Endodermal cell (in vitro differentiated cells): ENCODE measurements around the gene HSPG2. TPM values are rescaled to one million over a fixed set of nuclear protein-coding genes. Genes with fewer than 3 reads are reported as not detected.

Experiments
- DNase-seq: peaks from one replicate; pipeline ENCODE4 v3.0.0-alpha.2; 2017
- H3K27ac ChIP-seq: 2 replicates; pipeline ENCODE4 v1.5.1; 2013; ENCODE audit warnings: mild to moderate bottlenecking, low read depth, low read length, moderate library complexity
- H3K27me3 ChIP-seq: 2 replicates; pipeline ENCODE4 v1.6.1; 2013; ENCODE audit warnings: mild to moderate bottlenecking, low read length, moderate library complexity; ENCODE audit not compliant: insufficient read depth, control insufficient read depth, poor library complexity, severe bottlenecking
- H3K36me3 ChIP-seq: 2 replicates; pipeline ENCODE4 v1.7.0; 2013; ENCODE audit warnings: mild to moderate bottlenecking, low read length, moderate library complexity; ENCODE audit not compliant: control insufficient read depth, insufficient read depth
- H3K4me1 ChIP-seq: one replicate; pipeline ENCODE4 v1.7.0; 2013; ENCODE audit warnings: low read length; ENCODE audit not compliant: control insufficient read depth, insufficient read depth
- H3K4me3 ChIP-seq: 2 replicates; pipeline ENCODE4 v1.5.1; 2013; ENCODE audit warnings: mild to moderate bottlenecking, low read length, moderate library complexity
- H3K9ac ChIP-seq: 2 replicates; pipeline ENCODE4 v1.6.1; 2013; ENCODE audit warnings: mild to moderate bottlenecking, low read length, moderate library complexity; ENCODE audit not compliant: poor library complexity, severe bottlenecking; ENCODE audit errors: extremely low read depth
- H3K9me3 ChIP-seq: 2 replicates; pipeline ENCODE4 v1.6.1; 2013; ENCODE audit warnings: mild to moderate bottlenecking, low read length, moderate library complexity; ENCODE audit not compliant: control insufficient read depth
- H3K27ac Mint-ChIP-seq: 2 replicates; pipeline ENCODE4 v1.8.0; 2020; ENCODE audit warnings: mixed read lengths
- H3K27me3 Mint-ChIP-seq: 2 replicates; pipeline ENCODE4 v1.8.0; 2021; ENCODE audit warnings: mild to moderate bottlenecking, mixed read lengths; ENCODE audit not compliant: insufficient read depth
- H3K36me3 Mint-ChIP-seq: 2 replicates; pipeline ENCODE4 v1.8.0; 2020; ENCODE audit warnings: low read depth, mixed read lengths
- H3K4me1 Mint-ChIP-seq: 2 replicates; pipeline ENCODE4 v1.8.0; 2020; ENCODE audit warnings: mixed read lengths
- H3K4me3 Mint-ChIP-seq: 2 replicates; pipeline ENCODE4 v1.8.0; 2020; ENCODE audit warnings: mild to moderate bottlenecking, moderate library complexity, mixed read lengths
- H3K9me3 Mint-ChIP-seq: 2 replicates; pipeline ENCODE4 v1.8.0; 2020; ENCODE audit warnings: mild to moderate bottlenecking, mixed read lengths
- WGBS, 2 experiments: methylation state at CpG; one replicate each; pipeline versions ENCODE4 v1.1.5 to v1.1.7; 2013; ENCODE audit warnings: missing lambda C conversion rate in 2 of 2, mixed read lengths in 1 of 2; ENCODE audit not compliant: insufficient coverage in 1 of 2, insufficient read length in 1 of 2; 5-methylcytosine and 5-hydroxymethylcytosine counted together
- total RNA-seq, 2 donors: library from RNA; stranded (reverse); fragmentation: NEBNext Ultra II Directional in 1 of 2; extraction: Animal tissue kit (Norgen Biotek cat#: 25700) in 1 of 2; gene quantifications; 2 replicates in 1 of 2; 3 replicates in 1 of 2; pipeline ENCODE4 v1.2.1, GENCODE V29; 2021
- TF ChIP-seq, protein P1 (sequence below): fragments of 200-600 bp; sonication (generic); conservative IDR thresholded peaks from 2 replicates; pipeline ENCODE4 v1.5.0; 2021; ENCODE audit warnings: antibody characterized with exemption, mild to moderate bottlenecking

The HSPG2 gene
- total RNA-seq, 2 donors from 2014 or later, result 222 to 227 TPM

GRCh38 chr1:21872445-21873079 is 64.5 kb downstream of the HSPG2 start:
- Histone ChIP-seq H3K9ac (no peak overlapping the region), H3K27me3 (no peaks in the 10 kb centered on the region), H3K36me3 (peaks cover 77% of the 10 kb centered on the region), H3K27ac (no peak overlapping the region), H3K4me1 (no peaks in the 10 kb centered on the region), H3K4me3 (no peak overlapping the region), H3K9me3 (no peaks in the 10 kb centered on the region)
- Mint-ChIP-seq H3K27me3 (no peaks in the 10 kb centered on the region), H3K4me3 (no peak overlapping the region), H3K27ac (no peak overlapping the region), H3K9me3 (no peaks in the 10 kb centered on the region), H3K4me1 (peaks cover 3% of the 10 kb centered on the region), H3K36me3 (peaks cover 50% of the 10 kb centered on the region)
- TF ChIP-seq, protein P1, sequence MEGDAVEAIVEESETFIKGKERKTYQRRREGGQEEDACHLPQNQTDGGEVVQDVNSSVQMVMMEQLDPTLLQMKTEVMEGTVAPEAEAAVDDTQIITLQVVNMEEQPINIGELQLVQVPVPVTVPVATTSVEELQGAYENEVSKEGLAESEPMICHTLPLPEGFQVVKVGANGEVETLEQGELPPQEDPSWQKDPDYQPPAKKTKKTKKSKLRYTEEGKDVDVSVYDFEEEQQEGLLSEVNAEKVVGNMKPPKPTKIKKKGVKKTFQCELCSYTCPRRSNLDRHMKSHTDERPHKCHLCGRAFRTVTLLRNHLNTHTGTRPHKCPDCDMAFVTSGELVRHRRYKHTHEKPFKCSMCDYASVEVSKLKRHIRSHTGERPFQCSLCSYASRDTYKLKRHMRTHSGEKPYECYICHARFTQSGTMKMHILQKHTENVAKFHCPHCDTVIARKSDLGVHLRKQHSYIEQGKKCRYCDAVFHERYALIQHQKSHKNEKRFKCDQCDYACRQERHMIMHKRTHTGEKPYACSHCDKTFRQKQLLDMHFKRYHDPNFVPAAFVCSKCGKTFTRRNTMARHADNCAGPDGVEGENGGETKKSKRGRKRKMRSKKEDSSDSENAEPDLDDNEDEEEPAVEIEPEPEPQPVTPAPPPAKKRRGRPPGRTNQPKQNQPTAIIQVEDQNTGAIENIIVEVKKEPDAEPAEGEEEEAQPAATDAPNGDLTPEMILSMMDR, result no peak
- WGBS, 2 experiments, result 93% methylated on average over 12 to 17 of the region's 17 CpGs
- no peak for DNase-seq

- Mint-ChIP-seq H3K4me1 (peaks cover 7% of the 10 kb centered on the region), H3K27me3 (no peaks in the 10 kb centered on the region), H3K4me3 (no peak overlapping the region), H3K27ac (no peak overlapping the region), H3K9me3 (no peaks in the 10 kb centered on the region), H3K36me3 (peaks cover 45% of the 10 kb centered on the region)
- H3K4me1 ChIP-seq, result no peaks in the 10 kb centered on the region
- DNase-seq, result no peak
- TF ChIP-seq, protein P1, result no peak
- 93 to 97% methylated on average over 9 to 13 of the region's 13 CpGs for WGBS, 2 experiments
- H3K9me3 ChIP-seq, result no peaks in the 10 kb centered on the region
- no peak overlapping the region for H3K4me3 ChIP-seq
- H3K36me3 ChIP-seq, result peaks cover 73% of the 10 kb centered on the region
- no peak overlapping the region for H3K27ac ChIP-seq
- no peaks in the 10 kb centered on the region for H3K27me3 ChIP-seq
- no peak overlapping the region for H3K9ac ChIP-seq
Observed at GRCh38 chr1:21871943-21872342, 65.2 kb downstream of the HSPG2 start.

DNA sequence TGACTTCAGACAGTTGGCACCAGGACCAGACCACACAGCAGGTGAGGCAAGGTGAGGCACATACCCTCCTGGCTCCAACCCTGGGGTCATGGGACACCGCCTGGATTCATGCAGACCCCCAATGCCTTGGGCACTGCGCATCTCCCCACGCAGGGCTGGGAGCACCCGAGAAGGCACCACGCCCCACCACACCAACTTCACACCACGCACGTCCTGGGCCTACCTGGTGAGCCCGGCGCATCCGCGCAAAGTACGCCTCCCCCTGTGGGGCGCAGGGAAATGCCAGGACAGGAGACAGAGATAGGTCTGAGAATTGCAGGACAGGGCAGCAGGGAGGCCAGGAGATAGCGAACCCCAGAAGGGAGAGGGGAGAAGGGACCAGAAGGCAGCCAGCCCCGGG is 66.5 kb downstream of the HSPG2 start:
- no peak overlapping the region for H3K9ac ChIP-seq
- H3K4me3 Mint-ChIP-seq, result no peak overlapping the region

More for the DNA sequence above, 66.5 kb downstream of the HSPG2 start:
- peaks cover 3% of the 10 kb centered on the region for H3K4me1 ChIP-seq
- H3K4me3 ChIP-seq, result no peak overlapping the region
- peaks cover 18% of the 10 kb centered on the region for H3K4me1 Mint-ChIP-seq
- peaks cover 71% of the 10 kb centered on the region for H3K36me3 ChIP-seq
- H3K27me3 ChIP-seq, result no peaks in the 10 kb centered on the region
- no peaks in the 10 kb centered on the region for H3K9me3 Mint-ChIP-seq
- H3K27ac Mint-ChIP-seq, result no peak overlapping the region
- no peaks in the 10 kb centered on the region for H3K27me3 Mint-ChIP-seq
- no peaks in the 10 kb centered on the region for H3K9me3 ChIP-seq
- no peak overlapping the region for H3K27ac ChIP-seq
- 96 to 100% methylated on average over 5 to 15 of the region's 15 CpGs for WGBS, 2 experiments
- H3K36me3 Mint-ChIP-seq, result peaks cover 47% of the 10 kb centered on the region
- no peak for DNase-seq
- TF ChIP-seq, protein P1, result no peak
